ENCODE data around the gene PCSK9.

The PCSK9 gene

GRCh38 chr1:54997711-54997986, 41.7 kb upstream of the PCSK9 start:
- H3K4me3 ChIP-seq (ENCODE audit: low read depth, low read length): no peak overlapping the region
- TF ChIP-seq CTCF (IDR thresholded peaks at IDR 0.05; ENCODE audit: insufficient read depth, low read length, missing control alignments): no peak
- ChIA-PET CTCF (interaction anchor here (2.2 to 11.0 kb wide), 10 partner anchors 10 to 51 kb away, joined by 10 to 522 read pairs (median 20); no protein-coding TSS in a partner anchor), POLR2A (no interaction called here)
- DNase-seq (ENCODE audit: low read depth, low spot score): no peak

- no peak overlapping the region for H3K4me3 ChIP-seq (ENCODE audit: low read depth, low read length)
- CTCF ChIA-PET: interaction anchor here (0.9 to 11.0 kb wide), 10 partner anchors 8 to 52 kb away, joined by 3 to 522 read pairs (median 20); no protein-coding TSS in a partner anchor
- no peak for TF ChIP-seq CTCF (IDR thresholded peaks at IDR 0.05; ENCODE audit: insufficient read depth, low read length, missing control alignments)
- POLR2A ChIA-PET: no interaction called here
- DNase-seq (ENCODE audit: low read depth, low spot score): no peak
Observed at GRCh38 chr1:54998100-54998499, 41.2 kb upstream of the PCSK9 start.

GRCh38 chr1:54998677-54999076, 40.7 kb upstream of the PCSK9 start, which contains the start of gene BSND:
Gene BSND, plus strand, starts transcription at chr1:54998933. Its CDS starts 254 bp downstream, at chr1:54999187.
- H3K4me3 ChIP-seq (ENCODE audit: low read depth, low read length): no peak within 1 kb of the TSS
- DNase-seq (ENCODE audit: low read depth, low spot score): no peak
- TF ChIP-seq CTCF (IDR thresholded peaks at IDR 0.05; ENCODE audit: insufficient read depth, low read length, missing control alignments): no peak
- POLR2A ChIA-PET: no interaction called here
- CTCF ChIA-PET: interaction anchor here (0.9 to 11.0 kb wide), 7 partner anchors 9 to 52 kb away, joined by 3 to 522 read pairs (median 21); no protein-coding TSS in a partner anchor

GRCh38 chr1:55000110-55001085, 39.0 kb upstream of the PCSK9 start:
- DNase-seq (ENCODE audit: low read depth, low spot score): no peak
- H3K4me3 ChIP-seq (ENCODE audit: low read depth, low read length): no peak overlapping the region
- POLR2A ChIA-PET: no interaction called here
- CTCF ChIA-PET: interaction anchor here (1.3 to 11.0 kb wide), 6 partner anchors 7 to 70 kb away, joined by 3 to 522 read pairs (median 18); no protein-coding TSS in a partner anchor
- no peak for TF ChIP-seq CTCF (IDR thresholded peaks at IDR 0.05; ENCODE audit: insufficient read depth, low read length, missing control alignments)

GRCh38 chr1:55001311-55001710, 38.0 kb upstream of the PCSK9 start:
- DNase-seq (ENCODE audit: low read depth, low spot score): no peak
- H3K4me3 ChIP-seq (ENCODE audit: low read depth, low read length): no peak overlapping the region
- POLR2A ChIA-PET: no interaction called here
- TF ChIP-seq CTCF (IDR thresholded peaks at IDR 0.05; ENCODE audit: insufficient read depth, low read length, missing control alignments): no peak
- CTCF ChIA-PET: interaction anchor here (1.0 to 11.0 kb wide), 7 partner anchors 9 to 71 kb away, joined by 3 to 522 read pairs (median 5); no protein-coding TSS in a partner anchor

GRCh38 chr1:55002686-55003085, 36.7 kb upstream of the PCSK9 start:
- CTCF ChIA-PET: interaction anchor here (0.6 to 11.0 kb wide), 6 partner anchors 11 to 56 kb away, joined by 3 to 522 read pairs (median 8); no protein-coding TSS in a partner anchor
- no peak for DNase-seq (ENCODE audit: low read depth, low spot score)
- POLR2A ChIA-PET: no interaction called here
- no peak overlapping the region for H3K4me3 ChIP-seq (ENCODE audit: low read depth, low read length)
- TF ChIP-seq CTCF (IDR thresholded peaks at IDR 0.05; ENCODE audit: insufficient read depth, low read length, missing control alignments): no peak

Measured in AG04449 (cell line).